ENCODE measurements around the gene MCRIP1. TPM values are rescaled to one million over a fixed set of nuclear protein-coding genes. Genes with fewer than 3 reads are reported as not detected.

The MCRIP1 gene
- total and polyA plus RNA-seq, 9 donors = 113 to 147 (median 134) TPM

DNA sequence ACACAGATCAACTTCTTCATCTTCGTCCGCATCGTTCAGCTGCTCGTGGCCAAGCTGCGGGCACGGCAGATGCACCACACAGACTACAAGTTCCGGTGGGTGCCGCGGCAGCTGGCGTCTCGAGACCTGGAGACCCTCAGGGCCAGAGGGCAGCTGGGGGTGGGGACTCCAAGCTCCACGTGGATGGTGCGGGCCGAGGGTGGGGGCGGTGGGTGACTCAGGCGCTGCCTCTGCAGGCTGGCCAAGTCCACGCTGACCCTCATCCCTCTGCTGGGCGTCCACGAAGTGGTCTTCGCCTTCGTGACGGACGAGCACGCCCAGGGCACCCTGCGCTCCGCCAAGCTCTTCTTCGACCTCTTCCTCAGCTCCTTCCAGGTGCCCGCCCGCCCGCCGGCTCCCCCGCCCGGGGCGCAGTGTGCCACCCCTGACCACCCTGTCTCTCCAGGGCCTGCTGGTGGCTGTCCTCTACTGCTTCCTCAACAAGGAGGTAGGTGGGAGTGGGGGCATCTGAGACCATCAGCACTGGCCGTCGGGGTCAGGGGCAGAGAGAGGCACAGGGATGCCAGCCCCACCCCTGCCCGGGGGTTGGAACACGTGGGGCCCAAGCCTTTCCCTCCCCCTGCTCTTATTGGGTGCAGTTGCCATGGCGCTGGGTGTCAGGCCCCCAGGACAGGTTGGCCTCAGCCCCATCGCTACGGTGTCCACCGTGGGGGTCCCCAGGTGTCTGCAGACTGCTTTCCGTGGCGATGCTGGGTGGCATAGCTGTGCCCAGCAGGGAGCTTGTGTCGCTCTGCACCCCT is 20.3 kb downstream of the MCRIP1 start:
- peaks cover 29% of the 10 kb centered on the region for H3K27me3 ChIP-seq (ENCODE audit: control insufficient read depth, insufficient read depth, low read length)
- H3K9me3 ChIP-seq (replicated peaks; ENCODE audit: control insufficient read depth, low read depth, low read length) = no peaks in the 10 kb centered on the region
- no peak overlapping the region for H3K27ac ChIP-seq (ENCODE audit: low read length)
- H3K4me3 ChIP-seq (ENCODE audit: low read length) = no peak overlapping the region
- DNase-seq = no peak
- WGBS (ENCODE audit: insufficient coverage) = 80% methylated on average over 38 of the region's 45 CpGs
- no peaks in the 10 kb centered on the region for H3K36me3 ChIP-seq (ENCODE audit: control insufficient read depth, insufficient read depth, low read length)
- no peaks in the 10 kb centered on the region for H3K4me1 ChIP-seq (ENCODE audit: control insufficient read depth, insufficient read depth, low read length)

- no peak for DNase-seq
- 74% methylated on average over 15 of the region's 24 CpGs for WGBS (ENCODE audit: insufficient coverage)
- Histone ChIP-seq H3K36me3 (ENCODE audit: control insufficient read depth, insufficient read depth, low read length) (no peaks in the 10 kb centered on the region), H3K27me3 (ENCODE audit: control insufficient read depth, insufficient read depth, low read length) (peaks cover 34% of the 10 kb centered on the region), H3K9me3 (replicated peaks; ENCODE audit: control insufficient read depth, low read depth, low read length) (no peaks in the 10 kb centered on the region), H3K4me1 (ENCODE audit: control insufficient read depth, insufficient read depth, low read length) (no peaks in the 10 kb centered on the region), H3K4me3 (ENCODE audit: low read length) (no peak overlapping the region), H3K27ac (ENCODE audit: low read length) (no peak overlapping the region)
Measured at GRCh38 chr17:81811705-81812570, 21.2 kb downstream of the MCRIP1 start.

GRCh38 chr17:81810892-81811704 is 22.0 kb downstream of the MCRIP1 start:
- no peaks in the 10 kb centered on the region for H3K36me3 ChIP-seq (ENCODE audit: control insufficient read depth, insufficient read depth, low read length)
- 83% methylated on average over 39 of the region's 42 CpGs for WGBS (ENCODE audit: insufficient coverage)
- DNase-seq = no peak
- H3K4me1 ChIP-seq (ENCODE audit: control insufficient read depth, insufficient read depth, low read length) = no peaks in the 10 kb centered on the region
- H3K9me3 ChIP-seq (replicated peaks; ENCODE audit: control insufficient read depth, low read depth, low read length) = no peaks in the 10 kb centered on the region
- H3K4me3 ChIP-seq (ENCODE audit: low read length) = no peak overlapping the region
- no peak overlapping the region for H3K27ac ChIP-seq (ENCODE audit: low read length)
- H3K27me3 ChIP-seq (ENCODE audit: control insufficient read depth, insufficient read depth, low read length) = peaks cover 40% of the 10 kb centered on the region

GRCh38 chr17:81810476-81810875 is 22.6 kb downstream of the MCRIP1 start:
- Histone ChIP-seq H3K4me3 (ENCODE audit: low read length) (no peak overlapping the region), H3K27ac (ENCODE audit: low read length) (no peak overlapping the region), H3K27me3 (ENCODE audit: control insufficient read depth, insufficient read depth, low read length) (peaks cover 44% of the 10 kb centered on the region), H3K4me1 (ENCODE audit: control insufficient read depth, insufficient read depth, low read length) (no peaks in the 10 kb centered on the region), H3K36me3 (ENCODE audit: control insufficient read depth, insufficient read depth, low read length) (no peaks in the 10 kb centered on the region), H3K9me3 (replicated peaks; ENCODE audit: control insufficient read depth, low read depth, low read length) (no peaks in the 10 kb centered on the region)
- WGBS (ENCODE audit: insufficient coverage) = 75% methylated on average over 6 of the region's 8 CpGs
- no peak for DNase-seq

DNA sequence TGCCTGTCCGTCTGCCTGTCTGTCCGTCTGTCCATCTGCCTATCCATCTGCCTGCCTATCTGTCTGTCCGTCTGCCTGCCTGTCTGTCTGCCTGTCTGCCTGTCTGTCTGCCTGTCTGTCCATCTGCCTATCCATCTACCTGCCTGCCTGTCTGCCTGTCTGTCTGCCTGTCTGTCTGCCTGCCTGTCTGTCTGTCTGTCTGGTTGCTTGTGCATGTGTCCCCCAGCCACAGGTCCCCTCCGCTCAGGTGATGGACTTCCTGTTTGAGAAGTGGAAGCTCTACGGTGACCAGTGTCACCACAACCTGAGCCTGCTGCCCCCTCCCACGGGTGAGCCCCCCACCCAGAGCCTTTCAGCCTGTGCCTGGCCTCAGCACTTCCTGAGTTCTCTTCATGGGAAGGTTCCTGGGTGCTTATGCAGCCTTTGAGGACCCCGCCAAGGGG is 23.5 kb downstream of the MCRIP1 start:
- Histone ChIP-seq H3K4me3 (ENCODE audit: low read length) (no peak overlapping the region), H3K4me1 (ENCODE audit: control insufficient read depth, insufficient read depth, low read length) (peaks cover 4% of the 10 kb centered on the region), H3K36me3 (ENCODE audit: control insufficient read depth, insufficient read depth, low read length) (no peaks in the 10 kb centered on the region), H3K27ac (ENCODE audit: low read length) (no peak overlapping the region), H3K27me3 (ENCODE audit: control insufficient read depth, insufficient read depth, low read length) (peaks cover 53% of the 10 kb centered on the region), H3K9me3 (replicated peaks; ENCODE audit: control insufficient read depth, low read depth, low read length) (no peaks in the 10 kb centered on the region)
- DNase-seq = no peak
- WGBS (ENCODE audit: insufficient coverage) = 82% methylated on average over 7 of the region's 7 CpGs

- H3K4me1 ChIP-seq (ENCODE audit: control insufficient read depth, insufficient read depth, low read length) = peaks cover 4% of the 10 kb centered on the region
Measured at GRCh38 chr17:81808778-81809555, 24.1 kb downstream of the MCRIP1 start.

DNA sequence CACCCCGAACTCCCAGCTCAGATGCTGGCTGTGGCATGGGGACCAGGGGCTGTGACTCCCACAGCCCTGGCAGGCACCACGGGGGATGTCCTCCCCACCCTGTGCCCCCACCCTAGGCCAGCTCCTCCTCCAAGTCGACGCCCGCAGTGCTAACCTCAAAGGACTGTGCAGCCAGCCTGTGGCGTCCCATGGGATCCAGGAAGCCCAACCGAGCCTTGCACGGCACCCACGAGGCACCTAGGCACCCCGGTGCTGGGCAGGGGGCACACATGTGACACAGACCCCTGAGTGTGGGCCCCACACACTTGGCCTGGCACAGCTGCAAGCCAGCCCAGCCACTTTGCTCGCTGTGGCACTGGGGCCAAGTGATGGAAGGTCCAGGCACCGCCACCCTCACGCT is 25.3 kb downstream of the MCRIP1 start:
- peaks cover 9% of the 10 kb centered on the region for H3K4me1 ChIP-seq (ENCODE audit: control insufficient read depth, insufficient read depth, low read length)
- no peak overlapping the region for H3K27ac ChIP-seq (ENCODE audit: low read length)
- H3K9me3 ChIP-seq (replicated peaks; ENCODE audit: control insufficient read depth, low read depth, low read length) = no peaks in the 10 kb centered on the region
- H3K4me3 ChIP-seq (ENCODE audit: low read length) = no peak overlapping the region
- no peaks in the 10 kb centered on the region for H3K36me3 ChIP-seq (ENCODE audit: control insufficient read depth, insufficient read depth, low read length)
- 67% methylated on average over 11 of the region's 13 CpGs for WGBS (ENCODE audit: insufficient coverage)
- peaks cover 67% of the 10 kb centered on the region for H3K27me3 ChIP-seq (ENCODE audit: control insufficient read depth, insufficient read depth, low read length)
- DNase-seq = no peak

More at GRCh38 chr17:81808778-81809555, 24.1 kb downstream of the MCRIP1 start:
- Histone ChIP-seq H3K4me3 (ENCODE audit: low read length) (no peak overlapping the region), H3K36me3 (ENCODE audit: control insufficient read depth, insufficient read depth, low read length) (no peaks in the 10 kb centered on the region), H3K27ac (ENCODE audit: low read length) (no peak overlapping the region), H3K9me3 (replicated peaks; ENCODE audit: control insufficient read depth, low read depth, low read length) (no peaks in the 10 kb centered on the region), H3K27me3 (ENCODE audit: control insufficient read depth, insufficient read depth, low read length) (peaks cover 57% of the 10 kb centered on the region)
- no peak for DNase-seq
- 71% methylated on average over 20 of the region's 20 CpGs for WGBS (ENCODE audit: insufficient coverage)

DNA sequence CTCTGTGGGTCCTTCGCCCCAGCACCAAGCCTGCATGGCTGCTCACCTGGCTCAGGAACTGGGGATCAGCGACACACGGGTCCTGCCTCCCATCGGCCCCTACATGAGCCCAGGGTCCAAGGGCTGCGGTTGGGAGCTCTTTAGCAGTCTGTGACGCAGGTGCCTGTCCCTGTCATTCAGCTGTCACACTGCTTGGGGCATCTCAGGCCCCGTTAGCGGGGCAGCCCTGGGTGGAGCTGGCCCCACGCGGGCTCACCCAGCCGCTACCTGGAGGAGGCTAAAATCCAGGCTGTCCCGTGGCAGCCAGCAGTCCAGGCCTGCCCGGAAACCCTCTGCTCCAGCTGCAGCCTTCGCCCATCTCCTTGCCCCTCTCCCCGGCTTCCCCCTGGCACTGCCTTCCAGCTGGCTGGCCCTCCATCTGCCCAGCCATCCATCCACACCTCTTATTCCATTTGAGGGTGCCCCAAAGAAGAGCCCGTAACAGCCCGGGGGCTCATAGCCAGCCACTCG is 25.8 kb downstream of the MCRIP1 start:
- Histone ChIP-seq H3K27me3 (ENCODE audit: control insufficient read depth, insufficient read depth, low read length) (peaks cover 73% of the 10 kb centered on the region), H3K9me3 (replicated peaks; ENCODE audit: control insufficient read depth, low read depth, low read length) (no peaks in the 10 kb centered on the region), H3K27ac (ENCODE audit: low read length) (no peak overlapping the region), H3K4me1 (ENCODE audit: control insufficient read depth, insufficient read depth, low read length) (peaks cover 9% of the 10 kb centered on the region), H3K4me3 (ENCODE audit: low read length) (no peak overlapping the region), H3K36me3 (ENCODE audit: control insufficient read depth, insufficient read depth, low read length) (no peaks in the 10 kb centered on the region)
- 54% methylated on average over 18 of the region's 18 CpGs for WGBS (ENCODE audit: insufficient coverage)
- DNase-seq = no peak

GRCh38 chr17:81806461-81807209 is 26.5 kb downstream of the MCRIP1 start:
- WGBS (ENCODE audit: insufficient coverage) = 23% methylated on average over 16 of the region's 23 CpGs
- Histone ChIP-seq H3K9me3 (replicated peaks; ENCODE audit: control insufficient read depth, low read depth, low read length) (no peaks in the 10 kb centered on the region), H3K4me1 (ENCODE audit: control insufficient read depth, insufficient read depth, low read length) (peaks cover 9% of the 10 kb centered on the region), H3K27ac (ENCODE audit: low read length) (no peak overlapping the region), H3K27me3 (ENCODE audit: control insufficient read depth, insufficient read depth, low read length) (peaks cover 79% of the 10 kb centered on the region), H3K36me3 (ENCODE audit: control insufficient read depth, insufficient read depth, low read length) (no peaks in the 10 kb centered on the region), H3K4me3 (ENCODE audit: low read length) (no peak overlapping the region)
- no peak for DNase-seq

Measured in muscle of leg (tissue), 11 donors.